Keratinocyte (primary cell): ENCODE results near the gene TPTE. TPM values are rescaled to one million over a fixed set of nuclear protein-coding genes. Genes with fewer than 3 reads are reported as not detected.
"Not testable (repeated sequence)": the region's sequence is repeated elsewhere in the genome, so short reads cannot be mapped to it uniquely, and the experiment has no call there.

Source experiments
- DNase-seq: peaks from one replicate; pipeline ENCODE4 v3.0.0-alpha.2; 2011; ENCODE audit warnings: low read depth, missing footprints, low spot score
- FAIRE-seq: peaks from 2 replicates; lab custom pipeline; 2011; peaks lifted over from hg19 to GRCh38; lab: Jason Lieb, UNC
- H2AFZ ChIP-seq: 2 replicates; pipeline ENCODE4 v1.6.0; 2012; ENCODE audit warnings: low read length, control low read depth, inconsistent platforms; ENCODE audit not compliant: control insufficient read depth
- H3K27ac ChIP-seq: 2 replicates; pipeline ENCODE4 v1.5.1; 2011; ENCODE audit warnings: low read length; ENCODE audit not compliant: control insufficient read depth, insufficient read depth
- H3K27me3 ChIP-seq: 3 replicates; pipeline ENCODE4 v1.6.0; 2011; ENCODE audit warnings: low read length; ENCODE audit not compliant: control insufficient read depth, insufficient read depth; ENCODE audit errors: extremely low read depth
- H3K36me3 ChIP-seq, 2 experiments: 2 replicates in 1 of 2; 3 replicates in 1 of 2; pipeline ENCODE4 v1.5.1; 2011; ENCODE audit warnings: low read length in 2 of 2, mild to moderate bottlenecking in 1 of 2; ENCODE audit not compliant: control insufficient read depth in 2 of 2, insufficient read depth in 2 of 2; ENCODE audit errors: extremely low read depth in 1 of 2
- H3K4me1 ChIP-seq: 3 replicates; pipeline ENCODE4 v1.5.1; 2011; ENCODE audit warnings: low read length; ENCODE audit not compliant: control insufficient read depth, insufficient read depth; ENCODE audit errors: extremely low read depth
- H3K4me2 ChIP-seq: 3 replicates; pipeline ENCODE4 v1.6.0; 2011; ENCODE audit warnings: low read depth, low read length; ENCODE audit not compliant: control insufficient read depth, insufficient read depth; ENCODE audit errors: extremely low read depth
- H3K4me3 ChIP-seq, 3 experiments: fragments of 200-600 bp in 1 of 3; sonication (generic) in 1 of 3; 2 replicates in 2 of 3; 3 replicates in 1 of 3; pipeline ENCODE4 v1.5.1; 2011 to 2016; ENCODE audit warnings: low read length in 3 of 3, mild to moderate bottlenecking in 3 of 3, control low read depth in 2 of 3, inconsistent platforms in 1 of 3, low read depth in 1 of 3, mixed read lengths in 1 of 3, mixed run types in 1 of 3, moderate library complexity in 1 of 3; ENCODE audit not compliant: control insufficient read depth in 2 of 3, insufficient read depth in 2 of 3; ENCODE audit errors: extremely low read depth in 1 of 3
- H3K79me2 ChIP-seq: 2 replicates; pipeline ENCODE4 v1.6.0; 2012; ENCODE audit warnings: low read length; ENCODE audit not compliant: control insufficient read depth, insufficient read depth
- H3K9ac ChIP-seq: 3 replicates; pipeline ENCODE4 v1.6.0; 2011; ENCODE audit warnings: low read length; ENCODE audit not compliant: control insufficient read depth, insufficient read depth; ENCODE audit errors: extremely low read depth
- H3K9me1 ChIP-seq: 3 replicates; pipeline ENCODE4 v1.6.0; 2011; ENCODE audit warnings: low read length; ENCODE audit not compliant: control insufficient read depth, insufficient read depth; ENCODE audit errors: extremely low read depth
- H3K9me3 ChIP-seq: 2 replicates; pipeline ENCODE4 v1.5.1; 2012; ENCODE audit warnings: low read depth, low read length; ENCODE audit not compliant: control insufficient read depth
- H4K20me1 ChIP-seq: 3 replicates; pipeline ENCODE4 v1.6.0; 2011; ENCODE audit warnings: low read length; ENCODE audit not compliant: control insufficient read depth, insufficient read depth; ENCODE audit errors: extremely low read depth
- CTCF ChIP-seq, 3 experiments: IDR thresholded peaks in 1 of 3; conservative IDR thresholded peaks in 1 of 3; optimal IDR thresholded peaks in 1 of 3; 2 replicates in 2 of 3; 3 replicates in 1 of 3; pipeline versions ENCODE3 to v1.5.1; 2011; ENCODE audit warnings: low read length in 3 of 3, mild to moderate bottlenecking in 3 of 3, moderate library complexity in 2 of 3, control low read depth in 1 of 3, inconsistent platforms in 1 of 3; ENCODE audit not compliant: insufficient read depth in 2 of 3; ENCODE audit errors: extremely low read depth in 1 of 3
- EZH2 ChIP-seq: IDR thresholded peaks from one replicate; pipeline ENCODE4 v1.6.1; 2012; ENCODE audit warnings: inconsistent platforms, mild to moderate bottlenecking, low read length, moderate library complexity
- dilution Hi-C: fragments of 300-500 bp; cut with MboI; formaldehyde crosslinking; loops from one replicate; pipeline ENCODE4 v1.7.0; 2020; ENCODE audit warnings: low sequenced_read_pairs; ENCODE audit not compliant: extremely low pct_ligation_motif_present
- polyA plus RNA-seq, 5 experiments: library from polyadenylated mRNA; depleted of rRNA in 3 of 5; stranded (reverse) in 3 of 5; stranded (forward) in 1 of 5; unstranded in 1 of 5; fragments of >200 nt; gene quantifications; 1 replicate in 1 of 5; 2 replicates in 3 of 5; 3 replicates in 1 of 5; pipeline versions ENCODE4 v1.2.1 to v1.2.3, GENCODE V29; 2011 to 2012; ENCODE audit warnings: missing spikeins in 2 of 5, low read depth in 1 of 5, low replicate concordance in 1 of 5

Gene TPTE
- polyA plus RNA-seq, 1 donor (not counting 4 experiments of a cell fraction or from before 2014, with no cell fraction given): not detected

- H3K9me1 ChIP-seq: not testable (repeated sequence)
These were observed 116.8 kb downstream of the TPTE start for GRCh38 chr21:10638144-10638543.

GRCh38 chr21:10639123-10639522 is 117.7 kb downstream of the TPTE start:
- TF ChIP-seq EZH2 (no peak), CTCF (optimal IDR thresholded peaks at IDR 0.05 in 1 of 3, IDR thresholded peaks at IDR 0.05 in 1 of 3, conservative IDR thresholded peaks at IDR 0.05 in 1 of 3; ENCODE audit: extremely low read depth in 1 of 3, insufficient read depth in 2 of 3, low read length in 3 of 3) (no peak)
- peaks cover 15% of the 10 kb centered on the region for H3K9me3 ChIP-seq

More at GRCh38 chr21:10638144-10638543, 116.8 kb downstream of the TPTE start:
- DNase-seq, H3K79me2 ChIP-seq, H3K4me3 ChIP-seq, H2AFZ ChIP-seq, H3K27me3 ChIP-seq, FAIRE-seq, H3K27ac ChIP-seq, H3K4me2 ChIP-seq, dilution Hi-C loops, H3K36me3 ChIP-seq, H3K4me1 ChIP-seq, H4K20me1 ChIP-seq, H3K9ac ChIP-seq: not testable (repeated sequence)
- H3K9me3 ChIP-seq: peaks cover 15% of the 10 kb centered on the region

GRCh38 chr21:10639746-10640145 is 118.4 kb downstream of the TPTE start:
- H3K9ac ChIP-seq, H3K27me3 ChIP-seq, H4K20me1 ChIP-seq, H3K36me3 ChIP-seq, DNase-seq, H3K27ac ChIP-seq, H3K4me3 ChIP-seq, H3K4me1 ChIP-seq, H2AFZ ChIP-seq, FAIRE-seq, H3K79me2 ChIP-seq, dilution Hi-C loops, H3K4me2 ChIP-seq, H3K9me1 ChIP-seq: not testable (repeated sequence)
- H3K9me3 ChIP-seq: peaks cover 15% of the 10 kb centered on the region

More at GRCh38 chr21:10639123-10639522, 117.7 kb downstream of the TPTE start:
- H3K9ac ChIP-seq: no peak overlapping the region
- H3K79me2 ChIP-seq: no peaks in the 10 kb centered on the region
- FAIRE-seq (no peak), DNase-seq (no peak)
- dilution Hi-C loops: no loop called here
- H3K9me1 ChIP-seq: no peaks in the 10 kb centered on the region
- no peak overlapping the region for H3K27ac ChIP-seq
- no peak overlapping the region for H3K4me2 ChIP-seq
- H3K27me3 ChIP-seq: no peaks in the 10 kb centered on the region
- H3K4me1 ChIP-seq: no peaks in the 10 kb centered on the region
- no peak overlapping the region for H3K4me3 ChIP-seq
- H4K20me1 ChIP-seq: no peaks in the 10 kb centered on the region
- H3K36me3 ChIP-seq: no peaks in the 10 kb centered on the region
- no peak overlapping the region for H2AFZ ChIP-seq
